ENCODE measurements around the gene SPATA19. TPM values are rescaled to one million over a fixed set of nuclear protein-coding genes. Genes with fewer than 3 reads are reported as not detected.

Gene SPATA19
- total and polyA plus RNA-seq, 2 of the 13 experiments (the other 11 are each of a cell fraction or from before 2014, with no cell fraction given), result not detected

DNA sequence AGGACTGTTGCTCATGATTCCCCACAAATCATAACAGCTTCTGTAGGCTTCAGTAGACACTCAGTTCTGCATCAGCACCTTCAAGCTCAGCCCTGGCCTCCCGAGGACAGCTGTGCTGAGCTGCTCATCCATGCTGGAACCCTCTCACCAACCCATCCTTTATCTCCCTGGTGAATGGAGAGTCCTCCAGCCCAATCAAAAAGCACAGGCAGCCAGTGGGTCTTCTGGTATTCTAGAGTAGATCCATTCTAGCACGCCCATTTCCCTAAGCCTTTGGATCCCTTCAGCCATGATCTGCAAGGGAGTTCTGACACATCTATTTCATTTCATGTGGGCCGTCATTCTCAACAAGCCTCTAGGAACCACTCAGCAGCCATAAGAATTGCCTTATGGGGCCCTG, 44.6 kb upstream of the SPATA19 start:
- FAIRE-seq, result no peak
- WGBS (ENCODE audit: low lambda C conversion rate), result 3% methylated on average over 3 of the region's 3 CpGs
- Histone ChIP-seq H3K4me1 (ENCODE audit: insufficient read depth, low read length) (no peaks in the 10 kb centered on the region), H3K9me3 (ENCODE audit: low read length) (no peaks in the 10 kb centered on the region), H3K4me3 (replicated peaks in 1 of 3; ENCODE audit: insufficient read depth in 1 of 3, low read depth in 2 of 3, low read length in 3 of 3) (no peak overlapping the region), H3K36me3 (replicated peaks in 1 of 2; ENCODE audit: control insufficient read depth in 1 of 2, insufficient read depth in 2 of 2, low read length in 2 of 2) (no peaks in the 10 kb centered on the region), H3K4me2 (ENCODE audit: low read depth, low read length) (no peak overlapping the region), H3K27me3 (ENCODE audit: control insufficient read depth in 1 of 2, insufficient read depth in 2 of 2, low read length in 2 of 2) (peaks cover 3 to 29% of the 10 kb centered on the region in 2 experiments; a peak in 4 of 5 replicates), H4K20me1 (ENCODE audit: insufficient read depth, low read length) (no peaks in the 10 kb centered on the region), H3K9ac (ENCODE audit: insufficient read depth, low read depth, low read length) (no peak overlapping the region), H2AFZ (ENCODE audit: low read length) (no peak overlapping the region), H3K27ac (ENCODE audit: extremely low read length, insufficient read depth, low read length) (no peak overlapping the region), H3K79me2 (ENCODE audit: insufficient read depth, low read length) (no peaks in the 10 kb centered on the region)
- CTCF ChIA-PET (ENCODE audit: low intra/inter-chr PET ratio, low total read pairs), result no interaction called here
- no TSS peak for BruUV-seq (replicated peaks)
- intact Hi-C loops (cut with micrococcal nuclease; ENCODE audit: unreplicated experiment) (no loop called here), in situ Hi-C loops (cut with HindIII; ENCODE audit: extremely low pct_ligation_motif_present, low pct_unique_long_range_greater_than_20kb) (no loop called here)
- ATAC-seq, result no peak
- POLR2A ChIA-PET, result no interaction called here
- DNase-seq (ENCODE audit: low spot score), result no peak
- TF ChIP-seq POLR2G (IDR thresholded peaks at IDR 0.05; ENCODE audit: low read depth, low read length), result no peak
- TF ChIP-seq, protein P1, sequence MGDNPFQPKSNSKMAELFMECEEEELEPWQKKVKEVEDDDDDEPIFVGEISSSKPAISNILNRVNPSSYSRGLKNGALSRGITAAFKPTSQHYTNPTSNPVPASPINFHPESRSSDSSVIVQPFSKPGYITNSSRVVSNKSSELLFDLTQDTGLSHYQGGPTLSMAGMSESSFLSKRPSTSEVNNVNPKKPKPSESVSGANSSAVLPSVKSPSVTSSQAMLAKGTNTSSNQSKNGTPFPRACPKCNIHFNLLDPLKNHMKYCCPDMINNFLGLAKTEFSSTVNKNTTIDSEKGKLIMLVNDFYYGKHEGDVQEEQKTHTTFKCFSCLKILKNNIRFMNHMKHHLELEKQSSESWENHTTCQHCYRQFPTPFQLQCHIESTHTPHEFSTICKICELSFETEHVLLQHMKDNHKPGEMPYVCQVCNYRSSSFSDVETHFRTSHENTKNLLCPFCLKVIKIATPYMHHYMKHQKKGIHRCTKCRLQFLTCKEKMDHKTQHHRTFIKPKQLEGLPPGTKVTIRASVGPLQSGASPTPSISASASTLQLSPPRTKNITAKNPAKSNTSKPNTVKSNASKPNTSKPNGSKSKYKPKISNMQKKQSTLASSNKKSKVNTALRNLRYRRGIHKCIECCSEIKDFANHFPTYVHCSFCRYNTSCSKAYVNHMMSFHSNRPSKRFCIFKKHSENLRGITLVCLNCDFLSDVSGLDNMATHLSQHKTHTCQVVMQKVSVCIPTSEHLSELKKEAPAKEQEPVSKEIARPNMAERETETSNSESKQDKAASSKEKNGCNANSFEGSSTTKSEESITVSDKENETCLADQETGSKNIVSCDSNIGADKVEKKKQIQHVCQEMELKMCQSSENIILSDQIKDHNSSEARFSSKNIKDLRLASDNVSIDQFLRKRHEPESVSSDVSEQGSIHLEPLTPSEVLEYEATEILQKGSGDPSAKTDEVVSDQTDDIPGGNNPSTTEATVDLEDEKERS (CRISPR knock-in tag; IDR thresholded peaks at IDR 0.05), result no peak

DNA sequence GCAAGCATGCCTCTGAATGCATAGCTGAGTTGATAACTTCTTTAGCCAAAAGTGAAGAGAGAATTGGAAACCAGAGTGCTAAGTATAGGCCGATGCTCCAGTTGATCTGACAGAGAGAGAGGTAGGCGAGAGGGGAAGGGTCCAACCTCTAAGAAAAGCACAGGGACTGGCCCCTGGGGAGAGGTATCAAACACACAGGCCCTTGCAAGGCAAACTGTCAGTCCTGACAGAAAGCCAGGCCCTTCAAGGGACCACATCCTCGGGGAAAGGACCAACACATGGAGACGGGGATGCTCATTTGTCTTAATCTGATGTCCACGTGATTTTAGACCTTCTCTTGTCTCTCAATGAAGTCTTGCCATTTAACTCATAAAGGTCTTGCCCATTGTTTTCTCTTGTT, 43.9 kb upstream of the SPATA19 start:
- Histone ChIP-seq H3K9ac (ENCODE audit: insufficient read depth, low read depth, low read length) (no peak overlapping the region), H3K79me2 (ENCODE audit: insufficient read depth, low read length) (no peaks in the 10 kb centered on the region), H3K4me1 (ENCODE audit: insufficient read depth, low read length) (no peaks in the 10 kb centered on the region), H3K9me3 (ENCODE audit: low read length) (no peaks in the 10 kb centered on the region), H3K4me2 (ENCODE audit: low read depth, low read length) (no peak overlapping the region), H3K36me3 (replicated peaks in 1 of 2; ENCODE audit: control insufficient read depth in 1 of 2, insufficient read depth in 2 of 2, low read length in 2 of 2) (no peaks in the 10 kb centered on the region), H4K20me1 (ENCODE audit: insufficient read depth, low read length) (no peaks in the 10 kb centered on the region), H3K27me3 (ENCODE audit: control insufficient read depth in 1 of 2, insufficient read depth in 2 of 2, low read length in 2 of 2) (peaks cover 3 to 26% of the 10 kb centered on the region in 2 experiments; a peak in 3 of 5 replicates), H3K4me3 (replicated peaks in 1 of 3; ENCODE audit: insufficient read depth in 1 of 3, low read depth in 2 of 3, low read length in 3 of 3) (no peak overlapping the region), H3K27ac (ENCODE audit: extremely low read length, insufficient read depth, low read length) (no peak overlapping the region), H2AFZ (ENCODE audit: low read length) (no peak overlapping the region)
- no peak for FAIRE-seq
- TF ChIP-seq KMT2A (CRISPR knock-in tag; IDR thresholded peaks at IDR 0.05), result no peak
- no peak for TF ChIP-seq NCOA5 (CRISPR knock-in tag; IDR thresholded peaks at IDR 0.05)
- TF ChIP-seq ZNF891 (CRISPR knock-in tag; IDR thresholded peaks at IDR 0.05), result no peak
- TF ChIP-seq ZNF598 (CRISPR knock-in tag; IDR thresholded peaks at IDR 0.05; ENCODE audit: borderline replicate concordance), result no peak
- no peak for TF ChIP-seq ZSCAN21 (CRISPR knock-in tag; IDR thresholded peaks at IDR 0.05; ENCODE audit: borderline replicate concordance)
- TF ChIP-seq, protein P2, sequence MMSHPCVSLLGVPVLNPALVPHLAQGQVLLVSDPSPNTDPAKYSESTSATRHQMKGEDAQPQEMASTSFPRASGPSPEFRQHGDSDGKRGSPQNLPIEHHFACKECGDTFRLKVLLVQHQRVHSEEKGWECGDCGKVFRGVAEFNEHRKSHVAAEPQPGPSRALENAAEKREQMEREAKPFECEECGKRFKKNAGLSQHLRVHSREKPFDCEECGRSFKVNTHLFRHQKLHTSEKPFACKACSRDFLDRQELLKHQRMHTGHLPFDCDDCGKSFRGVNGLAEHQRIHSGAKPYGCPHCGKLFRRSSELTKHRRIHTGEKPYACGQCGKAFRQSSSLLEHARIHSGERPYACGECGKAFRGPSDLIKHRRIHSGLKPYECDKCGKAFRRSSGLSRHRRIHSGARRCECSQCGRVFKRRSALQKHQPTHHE (CRISPR knock-in tag; IDR thresholded peaks at IDR 0.05; ENCODE audit: borderline replicate concordance), result no peak
- no peak for TF ChIP-seq MXD4 (CRISPR knock-in tag; IDR thresholded peaks at IDR 0.05)
- TF ChIP-seq ZNF235 (CRISPR knock-in tag; IDR thresholded peaks at IDR 0.05; ENCODE audit: borderline replicate concordance), result no peak
- no peak for TF ChIP-seq NCOA1 (CRISPR knock-in tag; IDR thresholded peaks at IDR 0.05)
- TF ChIP-seq NCOA2 (CRISPR knock-in tag; IDR thresholded peaks at IDR 0.05), result no peak
- TF ChIP-seq, protein P3, sequence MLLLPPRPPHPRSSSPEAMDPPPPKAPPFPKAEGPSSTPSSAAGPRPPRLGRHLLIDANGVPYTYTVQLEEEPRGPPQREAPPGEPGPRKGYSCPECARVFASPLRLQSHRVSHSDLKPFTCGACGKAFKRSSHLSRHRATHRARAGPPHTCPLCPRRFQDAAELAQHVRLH (CRISPR knock-in tag; IDR thresholded peaks at IDR 0.05; ENCODE audit: borderline replicate concordance, low read depth), result no peak
- TF ChIP-seq, protein P4, sequence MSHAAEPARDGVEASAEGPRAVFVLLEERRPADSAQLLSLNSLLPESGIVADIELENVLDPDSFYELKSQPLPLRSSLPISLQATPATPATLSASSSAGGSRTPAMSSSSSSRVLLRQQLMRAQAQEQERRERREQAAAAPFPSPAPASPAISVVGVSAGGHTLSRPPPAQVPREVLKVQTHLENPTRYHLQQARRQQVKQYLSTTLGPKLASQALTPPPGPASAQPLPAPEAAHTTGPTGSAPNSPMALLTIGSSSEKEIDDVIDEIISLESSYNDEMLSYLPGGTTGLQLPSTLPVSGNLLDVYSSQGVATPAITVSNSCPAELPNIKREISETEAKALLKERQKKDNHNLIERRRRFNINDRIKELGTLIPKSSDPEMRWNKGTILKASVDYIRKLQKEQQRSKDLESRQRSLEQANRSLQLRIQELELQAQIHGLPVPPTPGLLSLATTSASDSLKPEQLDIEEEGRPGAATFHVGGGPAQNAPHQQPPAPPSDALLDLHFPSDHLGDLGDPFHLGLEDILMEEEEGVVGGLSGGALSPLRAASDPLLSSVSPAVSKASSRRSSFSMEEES (CRISPR knock-in tag; IDR thresholded peaks at IDR 0.05), result no peak
- ChIA-PET POLR2A (no interaction called here), CTCF (ENCODE audit: low intra/inter-chr PET ratio, low total read pairs) (no interaction called here)
- intact Hi-C loops (cut with micrococcal nuclease; ENCODE audit: unreplicated experiment), result no loop called here
- ATAC-seq, result no peak
- no TSS peak for BruUV-seq (replicated peaks)
- in situ Hi-C loops (cut with HindIII; ENCODE audit: extremely low pct_ligation_motif_present, low pct_unique_long_range_greater_than_20kb), result no loop called here
- DNase-seq (ENCODE audit: low spot score), result no peak
- WGBS (ENCODE audit: low lambda C conversion rate), result 0% methylated on average over 4 of the region's 5 CpGs

Data from HepG2 (cell line).